ENCODE measurements around the gene UGT2B15.
A peak's percentile ranks its signal among the peaks of the same experiment; 100 is the strongest.
"Not testable (repeated sequence)": the region's sequence is repeated elsewhere in the genome, so short reads cannot be mapped to it uniquely, and the experiment has no call there.

Gene UGT2B15

DNA sequence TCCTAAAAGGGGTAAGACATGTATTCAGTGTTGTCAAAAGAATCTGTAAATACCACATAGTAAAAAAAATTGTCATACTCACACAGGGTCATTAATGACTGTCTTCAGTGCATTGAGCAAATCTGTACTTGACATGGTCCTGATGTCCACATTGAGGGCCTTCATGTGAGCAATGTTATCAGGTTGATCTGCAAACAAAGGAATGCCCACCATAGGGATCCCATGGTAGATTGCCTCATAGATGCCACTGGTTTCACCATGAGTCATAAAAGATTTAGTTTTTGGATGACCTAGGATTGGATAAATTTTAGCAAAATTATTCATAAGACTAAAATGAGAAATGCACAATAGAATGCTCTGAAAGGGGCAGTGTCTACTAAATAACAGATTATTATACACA is 38.1 kb upstream of the UGT2B15 start:
- Histone ChIP-seq H3K4me3 (ENCODE audit: low read depth, low read length) (no peak overlapping the region), H3K27me3 (ENCODE audit: insufficient read depth, low read depth, severe bottlenecking) (no peaks in the 10 kb centered on the region), H3K36me3 (no peaks in the 10 kb centered on the region), H3K9me3 (ENCODE audit: severe bottlenecking) (no peaks in the 10 kb centered on the region), H3K27ac (no peak overlapping the region)
- DNase-seq: no peak
- TF ChIP-seq, protein P1, sequence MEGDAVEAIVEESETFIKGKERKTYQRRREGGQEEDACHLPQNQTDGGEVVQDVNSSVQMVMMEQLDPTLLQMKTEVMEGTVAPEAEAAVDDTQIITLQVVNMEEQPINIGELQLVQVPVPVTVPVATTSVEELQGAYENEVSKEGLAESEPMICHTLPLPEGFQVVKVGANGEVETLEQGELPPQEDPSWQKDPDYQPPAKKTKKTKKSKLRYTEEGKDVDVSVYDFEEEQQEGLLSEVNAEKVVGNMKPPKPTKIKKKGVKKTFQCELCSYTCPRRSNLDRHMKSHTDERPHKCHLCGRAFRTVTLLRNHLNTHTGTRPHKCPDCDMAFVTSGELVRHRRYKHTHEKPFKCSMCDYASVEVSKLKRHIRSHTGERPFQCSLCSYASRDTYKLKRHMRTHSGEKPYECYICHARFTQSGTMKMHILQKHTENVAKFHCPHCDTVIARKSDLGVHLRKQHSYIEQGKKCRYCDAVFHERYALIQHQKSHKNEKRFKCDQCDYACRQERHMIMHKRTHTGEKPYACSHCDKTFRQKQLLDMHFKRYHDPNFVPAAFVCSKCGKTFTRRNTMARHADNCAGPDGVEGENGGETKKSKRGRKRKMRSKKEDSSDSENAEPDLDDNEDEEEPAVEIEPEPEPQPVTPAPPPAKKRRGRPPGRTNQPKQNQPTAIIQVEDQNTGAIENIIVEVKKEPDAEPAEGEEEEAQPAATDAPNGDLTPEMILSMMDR (IDR thresholded peaks at IDR 0.05; ENCODE audit: low read depth, low read length): no peak

GRCh38 chr4:68703168-68703567 is 32.7 kb upstream of the UGT2B15 start:
- H3K27ac ChIP-seq; H3K4me3 ChIP-seq (ENCODE audit: low read depth, low read length); H3K36me3 ChIP-seq; H3K9me3 ChIP-seq (ENCODE audit: severe bottlenecking); DNase-seq; H3K27me3 ChIP-seq (ENCODE audit: insufficient read depth, low read depth, severe bottlenecking): not testable (repeated sequence)

GRCh38 chr4:68700152-68700551 is 29.7 kb upstream of the UGT2B15 start:
- TF ChIP-seq, protein P1 (IDR thresholded peaks at IDR 0.05; ENCODE audit: low read depth, low read length): no peak
- Histone ChIP-seq H3K27ac (no peak overlapping the region), H3K4me3 (ENCODE audit: low read depth, low read length) (no peak overlapping the region), H3K27me3 (ENCODE audit: insufficient read depth, low read depth, severe bottlenecking) (no peaks in the 10 kb centered on the region), H3K9me3 (ENCODE audit: severe bottlenecking) (no peaks in the 10 kb centered on the region), H3K36me3 (no peaks in the 10 kb centered on the region)
- DNase-seq: no peak

- no peak for DNase-seq
- Histone ChIP-seq H3K27me3 (ENCODE audit: insufficient read depth, low read depth, severe bottlenecking) (no peaks in the 10 kb centered on the region), H3K4me3 (ENCODE audit: low read depth, low read length) (no peak overlapping the region), H3K27ac (no peak overlapping the region), H3K9me3 (ENCODE audit: severe bottlenecking) (peaks cover 3% of the 10 kb centered on the region), H3K36me3 (no peaks in the 10 kb centered on the region)
- TF ChIP-seq, protein P1 (IDR thresholded peaks at IDR 0.05; ENCODE audit: low read depth, low read length): no peak
Measured at GRCh38 chr4:68693325-68694075, 23.0 kb upstream of the UGT2B15 start.

DNA sequence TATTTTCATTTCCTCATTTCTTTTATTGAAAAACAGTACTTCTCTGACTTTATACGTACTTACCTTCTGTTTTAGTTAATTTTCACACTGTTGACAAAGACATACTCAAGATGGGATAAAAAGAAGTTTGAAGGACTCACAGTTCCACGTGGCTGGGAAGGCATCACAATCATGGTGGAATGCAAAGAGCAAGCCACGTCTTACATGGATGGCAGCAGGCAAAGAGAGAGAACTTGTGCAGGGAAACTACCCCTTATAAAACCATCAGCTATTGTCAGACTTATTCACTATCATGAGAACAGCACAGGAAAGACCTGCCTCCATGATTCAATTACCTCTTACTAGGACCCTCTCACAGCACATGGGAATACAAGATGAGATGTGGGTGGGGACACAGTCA is 20.7 kb upstream of the UGT2B15 start:
- TF ChIP-seq, protein P1 (IDR thresholded peaks at IDR 0.05; ENCODE audit: low read depth, low read length): no peak
- H3K27me3 ChIP-seq (ENCODE audit: insufficient read depth, low read depth, severe bottlenecking): no peaks in the 10 kb centered on the region
- H3K4me3 ChIP-seq (ENCODE audit: low read depth, low read length): no peak overlapping the region
- DNase-seq: no peak
- no peaks in the 10 kb centered on the region for H3K36me3 ChIP-seq
- H3K27ac ChIP-seq: no peak overlapping the region
- H3K9me3 ChIP-seq (ENCODE audit: severe bottlenecking): peaks cover 3% of the 10 kb centered on the region

DNA sequence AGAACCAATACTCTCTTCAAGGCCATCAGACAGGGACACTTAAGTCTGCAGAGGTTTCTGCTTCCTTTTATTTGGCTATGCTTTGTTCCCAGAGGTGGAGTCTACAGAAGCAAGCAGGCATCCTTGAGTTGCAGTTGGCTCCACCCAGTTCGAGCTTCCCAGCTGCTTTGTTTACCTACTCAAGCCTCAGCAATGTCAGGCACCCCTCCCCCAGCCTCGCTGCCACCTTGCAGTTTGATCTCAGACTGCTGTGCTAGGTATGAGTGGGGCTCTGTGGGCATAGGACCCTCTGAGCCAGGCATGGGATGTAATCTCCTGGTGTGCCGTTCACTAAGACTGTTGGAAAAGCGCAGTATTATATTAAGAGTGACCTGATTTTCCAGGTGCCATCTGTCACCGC is 12.6 kb upstream of the UGT2B15 start:
- Histone ChIP-seq H3K36me3 (no peaks in the 10 kb centered on the region), H3K9me3 (ENCODE audit: severe bottlenecking) (peaks cover 6% of the 10 kb centered on the region), H3K27ac (0 out of 2 replicates have a peak overlapping the region, but pooled peaks have one; percentile 8), H3K4me3 (ENCODE audit: low read depth, low read length) (no peak overlapping the region), H3K27me3 (ENCODE audit: insufficient read depth, low read depth, severe bottlenecking) (no peaks in the 10 kb centered on the region)
- TF ChIP-seq, protein P1 (IDR thresholded peaks at IDR 0.05; ENCODE audit: low read depth, low read length): no peak
- peak; percentile 25 for DNase-seq

GRCh38 chr4:68681298-68681697 is 10.8 kb upstream of the UGT2B15 start:
- not testable (repeated sequence) for H3K27me3 ChIP-seq (ENCODE audit: insufficient read depth, low read depth, severe bottlenecking); DNase-seq; H3K9me3 ChIP-seq (ENCODE audit: severe bottlenecking); H3K36me3 ChIP-seq; H3K4me3 ChIP-seq (ENCODE audit: low read depth, low read length); H3K27ac ChIP-seq

Data from WERI-Rb-1 (cell line).